ENCODE measurements around the gene DHFR2. TPM values are rescaled to one million over a fixed set of nuclear protein-coding genes. Genes with fewer than 3 reads are reported as not detected.
"Not testable (repeated sequence)": the region's sequence is repeated elsewhere in the genome, so short reads cannot be mapped to it uniquely, and the experiment has no call there.

The DHFR2 gene
- total RNA-seq, 1 donor from 2014 or later = 8.2 TPM

DNA sequence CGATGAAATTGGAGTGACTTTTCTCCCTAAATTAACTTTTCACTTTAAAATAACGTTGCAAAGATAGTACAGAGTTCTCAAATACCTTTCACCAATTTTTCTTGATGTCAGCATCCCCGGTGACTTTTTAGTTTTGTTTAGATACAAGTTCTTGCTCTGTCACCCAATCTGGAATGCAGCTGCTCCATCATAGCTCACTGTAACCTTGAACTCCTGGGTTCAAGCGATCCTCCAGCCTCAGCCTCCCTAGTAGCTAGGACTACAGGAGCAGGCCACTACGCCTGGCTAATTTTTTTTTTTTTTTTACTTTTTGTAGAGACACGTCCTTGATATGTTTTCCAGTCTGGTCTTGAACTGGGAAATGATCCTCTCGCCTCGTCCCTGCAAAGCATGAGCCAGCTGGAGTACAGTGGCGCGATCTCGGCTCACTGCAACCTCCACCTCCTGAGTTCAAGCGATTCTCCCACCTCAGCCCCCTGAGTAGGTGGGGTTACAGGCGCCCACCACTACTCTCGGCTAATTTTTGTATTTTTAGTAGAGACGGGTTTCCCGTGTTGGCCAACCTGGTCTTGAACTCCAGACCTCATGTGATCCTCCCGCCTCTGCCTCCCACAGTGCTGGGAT, 892 bp upstream of the DHFR2 start:
- TF ChIP-seq, protein P1, sequence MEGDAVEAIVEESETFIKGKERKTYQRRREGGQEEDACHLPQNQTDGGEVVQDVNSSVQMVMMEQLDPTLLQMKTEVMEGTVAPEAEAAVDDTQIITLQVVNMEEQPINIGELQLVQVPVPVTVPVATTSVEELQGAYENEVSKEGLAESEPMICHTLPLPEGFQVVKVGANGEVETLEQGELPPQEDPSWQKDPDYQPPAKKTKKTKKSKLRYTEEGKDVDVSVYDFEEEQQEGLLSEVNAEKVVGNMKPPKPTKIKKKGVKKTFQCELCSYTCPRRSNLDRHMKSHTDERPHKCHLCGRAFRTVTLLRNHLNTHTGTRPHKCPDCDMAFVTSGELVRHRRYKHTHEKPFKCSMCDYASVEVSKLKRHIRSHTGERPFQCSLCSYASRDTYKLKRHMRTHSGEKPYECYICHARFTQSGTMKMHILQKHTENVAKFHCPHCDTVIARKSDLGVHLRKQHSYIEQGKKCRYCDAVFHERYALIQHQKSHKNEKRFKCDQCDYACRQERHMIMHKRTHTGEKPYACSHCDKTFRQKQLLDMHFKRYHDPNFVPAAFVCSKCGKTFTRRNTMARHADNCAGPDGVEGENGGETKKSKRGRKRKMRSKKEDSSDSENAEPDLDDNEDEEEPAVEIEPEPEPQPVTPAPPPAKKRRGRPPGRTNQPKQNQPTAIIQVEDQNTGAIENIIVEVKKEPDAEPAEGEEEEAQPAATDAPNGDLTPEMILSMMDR (IDR thresholded peaks at IDR 0.05; ENCODE audit: unreplicated experiment) = no peak
- no peak for DNase-seq (ENCODE audit: low spot score in 2 of 2, unreplicated experiment in 2 of 2)
- Mint-ChIP-seq H3K4me1 (peaks cover 30% of the 10 kb centered on the region), H3K9me3 (peaks cover 4% of the 10 kb centered on the region), H3K27ac (peak overlapping the region; percentile 100), H3K4me3 (peak overlapping the region; percentile 97), H3K36me3 (peaks cover 22% of the 10 kb centered on the region), H3K27me3 (ENCODE audit: low read depth) (no peaks in the 10 kb centered on the region)

DNA sequence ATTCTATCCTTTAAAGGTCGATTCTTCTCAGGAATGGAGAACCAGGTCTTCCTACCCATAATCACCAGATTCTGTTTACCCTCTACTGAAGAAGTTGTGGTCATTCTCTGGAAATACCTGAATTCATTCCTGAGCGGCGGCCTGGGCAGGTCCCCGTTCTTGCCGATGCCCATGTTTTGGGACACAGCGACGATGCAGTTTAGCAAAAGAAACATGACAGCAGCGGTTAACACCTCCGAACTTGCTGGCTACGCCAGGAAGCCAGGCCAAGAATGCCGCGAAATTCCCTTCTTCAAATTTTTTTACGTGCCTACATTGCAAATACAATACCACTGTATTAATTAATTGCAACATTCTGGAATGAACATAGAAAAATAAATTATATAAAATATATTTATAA, 1.4 kb downstream of the DHFR2 start:
- H3K27ac Mint-ChIP-seq = no peak overlapping the region
- H3K4me3 Mint-ChIP-seq = no peak overlapping the region
- H3K9me3 Mint-ChIP-seq = no peaks in the 10 kb centered on the region
- no peaks in the 10 kb centered on the region for H3K27me3 Mint-ChIP-seq (ENCODE audit: low read depth)
- peaks cover 30% of the 10 kb centered on the region for H3K4me1 Mint-ChIP-seq
- no peak for DNase-seq (ENCODE audit: low spot score in 2 of 2, unreplicated experiment in 2 of 2)
- TF ChIP-seq, protein P1 (IDR thresholded peaks at IDR 0.05; ENCODE audit: unreplicated experiment) = no peak
- peaks cover 9% of the 10 kb centered on the region for H3K36me3 Mint-ChIP-seq

- TF ChIP-seq, protein P1 (IDR thresholded peaks at IDR 0.05; ENCODE audit: unreplicated experiment) = no peak
Measured at GRCh38 chr3:94050546-94050945, 12.2 kb downstream of the DHFR2 start.

DNA sequence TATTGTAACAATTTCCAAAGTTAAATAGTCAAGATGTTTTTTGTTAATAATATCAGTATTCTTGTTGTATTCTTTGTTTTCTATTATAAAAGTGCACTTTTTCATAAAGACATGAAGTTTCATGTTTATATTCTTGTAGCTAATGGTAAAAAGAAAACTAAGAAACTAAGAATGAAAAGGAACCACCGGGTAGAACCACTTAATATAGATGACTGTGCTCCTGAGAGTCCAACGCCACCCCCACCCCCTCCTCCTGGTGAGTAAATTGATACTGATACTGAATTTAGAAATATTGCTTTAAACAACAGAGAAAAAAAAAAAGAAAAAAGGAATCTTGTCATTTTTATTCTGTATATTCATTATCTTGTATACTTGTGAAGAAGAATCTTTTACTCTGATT, 13.4 kb downstream of the DHFR2 start:
- no peak for DNase-seq (ENCODE audit: low spot score in 2 of 2, unreplicated experiment in 2 of 2)
- TF ChIP-seq, protein P1 (IDR thresholded peaks at IDR 0.05; ENCODE audit: unreplicated experiment) = no peak
- peaks cover 2% of the 10 kb centered on the region for H3K4me1 Mint-ChIP-seq
- no peak overlapping the region for H3K4me3 Mint-ChIP-seq
- H3K36me3 Mint-ChIP-seq = peaks cover 10% of the 10 kb centered on the region
- H3K27ac Mint-ChIP-seq = no peak overlapping the region
- H3K27me3 Mint-ChIP-seq (ENCODE audit: low read depth) = no peaks in the 10 kb centered on the region
- peaks cover 6% of the 10 kb centered on the region for H3K9me3 Mint-ChIP-seq

More at GRCh38 chr3:94050546-94050945, 12.2 kb downstream of the DHFR2 start:
- no peaks in the 10 kb centered on the region for H3K27me3 Mint-ChIP-seq (ENCODE audit: low read depth)
- H3K36me3 Mint-ChIP-seq = peaks cover 2% of the 10 kb centered on the region
- DNase-seq (ENCODE audit: low spot score in 2 of 2, unreplicated experiment in 2 of 2) = no peak
- H3K4me1 Mint-ChIP-seq = peaks cover 2% of the 10 kb centered on the region
- peaks cover under 1% of the 10 kb centered on the region for H3K9me3 Mint-ChIP-seq
- no peak overlapping the region for H3K27ac Mint-ChIP-seq
- H3K4me3 Mint-ChIP-seq = no peak overlapping the region

- peaks cover 20% of the 10 kb centered on the region for H3K36me3 Mint-ChIP-seq
- no peak overlapping the region for H3K4me3 Mint-ChIP-seq
- no peak overlapping the region for H3K27ac Mint-ChIP-seq
- TF ChIP-seq, protein P1 (IDR thresholded peaks at IDR 0.05; ENCODE audit: unreplicated experiment) = no peak
- no peak for DNase-seq (ENCODE audit: low spot score in 2 of 2, unreplicated experiment in 2 of 2)
- peaks cover 2% of the 10 kb centered on the region for H3K4me1 Mint-ChIP-seq
- H3K27me3 Mint-ChIP-seq (ENCODE audit: low read depth) = no peaks in the 10 kb centered on the region
- peaks cover 9% of the 10 kb centered on the region for H3K9me3 Mint-ChIP-seq
Measured at GRCh38 chr3:94046533-94046932, 16.2 kb downstream of the DHFR2 start.

DNA sequence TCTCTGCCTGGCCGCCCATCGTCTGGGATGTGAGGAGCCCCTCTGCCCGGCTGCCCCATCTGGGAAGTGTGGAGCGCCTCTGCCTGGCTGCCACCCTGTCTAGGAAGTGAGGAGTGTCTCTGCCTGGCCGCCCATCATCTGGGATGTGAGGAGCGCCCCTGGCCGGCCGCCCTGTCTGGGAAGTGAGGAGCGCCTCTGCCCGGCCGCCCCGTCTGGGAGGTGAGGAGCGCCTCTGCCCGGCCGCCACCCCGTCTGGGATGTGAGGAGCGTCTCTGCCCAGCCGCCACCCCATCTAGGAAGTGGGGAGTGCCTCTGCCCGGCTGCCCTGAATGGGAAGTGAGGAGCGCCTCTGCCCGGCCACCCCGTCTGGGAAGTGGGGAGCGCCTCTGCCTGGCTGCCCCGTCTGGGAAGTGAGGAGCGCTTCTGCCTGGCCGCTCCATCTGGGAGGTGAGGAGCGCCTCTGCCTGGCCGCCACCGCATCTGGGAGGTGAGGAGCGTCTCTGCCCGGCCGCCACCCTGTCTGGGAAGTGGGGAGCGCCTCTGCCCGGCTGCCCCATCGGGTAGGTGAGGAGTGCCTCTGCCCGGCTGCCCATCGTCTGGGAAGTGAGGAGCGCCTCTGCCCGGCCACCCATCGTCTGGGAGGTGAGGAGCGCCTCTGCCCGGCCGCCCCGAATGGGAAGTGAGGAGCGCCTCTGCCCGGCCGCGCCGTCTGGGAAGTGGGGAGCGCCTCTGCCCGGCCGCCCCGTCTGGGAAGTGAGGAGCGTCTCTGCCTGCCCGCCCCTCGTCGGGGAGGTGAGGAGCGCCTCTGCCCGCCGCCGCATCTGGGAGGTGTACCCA, 18.4 kb downstream of the DHFR2 start:
- not testable (repeated sequence) for H3K9me3 Mint-ChIP-seq; H3K4me3 Mint-ChIP-seq; H3K27ac Mint-ChIP-seq; H3K27me3 Mint-ChIP-seq (ENCODE audit: low read depth); DNase-seq (ENCODE audit: low spot score in 2 of 2, unreplicated experiment in 2 of 2); H3K4me1 Mint-ChIP-seq
- H3K36me3 Mint-ChIP-seq = peaks cover 20% of the 10 kb centered on the region

Data from mesothelial cell of epicardium (in vitro differentiated cells).